Sciatic nerve (tissue), 2 donors: Measurements from ENCODE around the gene LARGE1. TPM values are rescaled to one million over a fixed set of nuclear protein-coding genes. Genes with fewer than 3 reads are reported as not detected.

Experiments used
- ATAC-seq: fragments of 200-7000 bp; cut with Tn5 transposase; one replicate; pipeline ENCODE4 v1.9.1; 2020; ENCODE audit warnings: mild to moderate bottlenecking, moderate library complexity
- DNase-seq: peaks from one replicate; pipeline ENCODE4 v3.0.0-alpha.2; 2020; ENCODE audit warnings: low spot score
- intact Hi-C: fragments of 100-400 bp; cut with DNase I; formaldehyde crosslinking; loops from one replicate; pipeline ENCODE4 v1.14.2; 2022
- total RNA-seq: library from RNA; stranded (reverse); fragmentation: NEBNext Ultra II Directional; extraction: Animal tissue kit (Norgen Biotek cat#: 25700); gene quantifications from one replicate; pipeline ENCODE4 v1.2.1, GENCODE V29; 2021
- donor health status: DM: no; HTN: no; CAD: no.
- donor health status: DM: no; HTN: no; CAD: no.

Gene LARGE1
- total RNA-seq, 1 donor from 2014 or later, result 39.4 TPM

GRCh38 chr22:33659448-33659847 lies 260.8 kb downstream of the LARGE1 start:
- DNase-seq, result peak; percentile 61
- ATAC-seq, result peak; percentile 87
- intact Hi-C loops, result no loop called here

- intact Hi-C loops, result no loop called here
- DNase-seq, result peak; percentile 66
- ATAC-seq, result peak; percentile 92
These were observed 261.5 kb downstream of the LARGE1 start for GRCh38 chr22:33658775-33659174.

- no peak for ATAC-seq
- intact Hi-C loops, result no loop called here
These were observed 262.6 kb downstream of the LARGE1 start for GRCh38 chr22:33657670-33658069.

GRCh38 chr22:33656808-33657628 lies 263.3 kb downstream of the LARGE1 start:
- intact Hi-C loops, result no loop called here
- ATAC-seq (no peak), DNase-seq (no peak)

More at GRCh38 chr22:33657670-33658069, 262.6 kb downstream of the LARGE1 start:
- DNase-seq, result no peak

GRCh38 chr22:33654173-33654895 lies 265.9 kb downstream of the LARGE1 start:
- ATAC-seq (no peak), DNase-seq (no peak)
- intact Hi-C loops, result no loop called here

- intact Hi-C loops, result no loop called here
- no peak for ATAC-seq
- DNase-seq, result no peak
These were observed 266.7 kb downstream of the LARGE1 start for GRCh38 chr22:33653532-33654063.

GRCh38 chr22:33652615-33653014 lies 267.7 kb downstream of the LARGE1 start:
- DNase-seq (no peak), ATAC-seq (no peak)
- intact Hi-C loops, result no loop called here

- intact Hi-C loops, result no loop called here
- DNase-seq (no peak), ATAC-seq (peak; percentile 28)
These were observed 270.0 kb downstream of the LARGE1 start for GRCh38 chr22:33650244-33650643.

- DNase-seq (no peak), ATAC-seq (no peak)
- intact Hi-C loops, result no loop called here
These were observed 271.8 kb downstream of the LARGE1 start for GRCh38 chr22:33648478-33648877.

- ATAC-seq, result no peak
- DNase-seq, result no peak
- intact Hi-C loops, result no loop called here
These were observed 279.4 kb downstream of the LARGE1 start for GRCh38 chr22:33640900-33641299.

GRCh38 chr22:33639588-33640254 lies 280.6 kb downstream of the LARGE1 start:
- ATAC-seq (no peak), DNase-seq (no peak)
- intact Hi-C loops, result no loop called here

- ATAC-seq (no peak), DNase-seq (no peak)
- intact Hi-C loops, result no loop called here
These were observed 284.5 kb downstream of the LARGE1 start for GRCh38 chr22:33635766-33636165.

GRCh38 chr22:33631777-33632176 lies 288.5 kb downstream of the LARGE1 start:
- ATAC-seq, result no peak
- intact Hi-C loops, result no loop called here
- DNase-seq, result no peak

- intact Hi-C loops, result no loop called here
- DNase-seq, result no peak
- ATAC-seq, result no peak
These were observed 294.3 kb downstream of the LARGE1 start for GRCh38 chr22:33625959-33626358.

- no peak for DNase-seq
- intact Hi-C loops, result no loop called here
- ATAC-seq, result no peak
These were observed 300.2 kb downstream of the LARGE1 start for GRCh38 chr22:33620085-33620484.

GRCh38 chr22:33606504-33606903 lies 313.8 kb downstream of the LARGE1 start:
- ATAC-seq, result no peak
- DNase-seq, result no peak
- intact Hi-C loops, result no loop called here

GRCh38 chr22:33605666-33606065 lies 314.6 kb downstream of the LARGE1 start:
- DNase-seq, result no peak
- intact Hi-C loops, result no loop called here
- ATAC-seq, result no peak

GRCh38 chr22:33605221-33605620 lies 315.1 kb downstream of the LARGE1 start:
- intact Hi-C loops, result no loop called here
- no peak for DNase-seq
- ATAC-seq, result no peak

- intact Hi-C loops, result no loop called here
These were observed 319.2 kb downstream of the LARGE1 start for GRCh38 chr22:33601062-33601461.

GRCh38 chr22:33600595-33600994 lies 319.7 kb downstream of the LARGE1 start:
- DNase-seq (no peak), ATAC-seq (no peak)
- intact Hi-C loops, result no loop called here

More at GRCh38 chr22:33601062-33601461, 319.2 kb downstream of the LARGE1 start:
- ATAC-seq (no peak), DNase-seq (no peak)
